Hepatocyte (in vitro differentiated cells): ENCODE measurements around the gene FAM3D. TPM values are rescaled to one million over a fixed set of nuclear protein-coding genes. Genes with fewer than 3 reads are reported as not detected.
A peak's percentile ranks its signal among the peaks of the same experiment; 100 is the strongest.
"Not testable (repeated sequence)": the region's sequence is repeated elsewhere in the genome, so short reads cannot be mapped to it uniquely, and the experiment has no call there.

Source experiments
- DNase-seq: peaks from one replicate; pipeline ENCODE4 v3.0.0-alpha.2; 2016; ENCODE audit warnings: low spot score
- H2AFZ ChIP-seq: fragments of 200-600 bp; sonication (generic); 2 replicates; pipeline ENCODE4 v1.6.0; 2016; ENCODE audit warnings: antibody characterized with exemption, mild to moderate bottlenecking
- H3K27ac ChIP-seq: fragments of 200-600 bp; sonication (generic); 2 replicates; pipeline ENCODE4 v1.5.1; 2016; ENCODE audit warnings: mild to moderate bottlenecking
- H3K27me3 ChIP-seq: fragments of 200-600 bp; sonication (generic); 2 replicates; pipeline ENCODE4 v1.6.1; 2016
- H3K36me3 ChIP-seq: fragments of 200-600 bp; sonication (generic); replicated peaks from 2 replicates; pipeline ENCODE4 v1.5.1; 2016; ENCODE audit warnings: low read depth; ENCODE audit not compliant: insufficient read depth
- H3K4me1 ChIP-seq: fragments of 200-600 bp; sonication (generic); 2 replicates; pipeline ENCODE4 v1.5.1; 2016; ENCODE audit warnings: mild to moderate bottlenecking, moderate library complexity; ENCODE audit not compliant: insufficient read depth
- H3K4me2 ChIP-seq: fragments of 200-600 bp; sonication (generic); 2 replicates; pipeline ENCODE4 v1.6.0; 2016
- H3K4me3 ChIP-seq: fragments of 200-600 bp; sonication (generic); 2 replicates; pipeline ENCODE4 v1.5.1; 2016; ENCODE audit warnings: mild to moderate bottlenecking
- H3K79me2 ChIP-seq: fragments of 200-600 bp; sonication (generic); 2 replicates; pipeline ENCODE4 v1.6.0; 2017; ENCODE audit warnings: mild to moderate bottlenecking
- H3K9me2 ChIP-seq: fragments of 200-600 bp; sonication (generic); replicated peaks from 2 replicates; pipeline ENCODE4 v1.6.0; 2017; ENCODE audit warnings: mild to moderate bottlenecking; ENCODE audit not compliant: insufficient read depth
- H3K9me3 ChIP-seq: fragments of 200-600 bp; sonication (generic); 2 replicates; pipeline ENCODE4 v1.5.1; 2016; ENCODE audit warnings: low read depth, mild to moderate bottlenecking
- H4K20me1 ChIP-seq: fragments of 200-600 bp; sonication (generic); 2 replicates; pipeline ENCODE4 v1.6.0; 2016; ENCODE audit warnings: mild to moderate bottlenecking; ENCODE audit not compliant: insufficient read depth, poor library complexity, severe bottlenecking
- EZH2 ChIP-seq: fragments of 200-600 bp; sonication (generic); IDR thresholded peaks from 2 replicates; pipeline ENCODE4 v1.6.1; 2016; ENCODE audit warnings: antibody characterized with exemption, mild to moderate bottlenecking, borderline replicate concordance
- EZH2phosphoT487 ChIP-seq: fragments of 200-600 bp; sonication (generic); IDR thresholded peaks from one replicate; pipeline ENCODE4 v1.6.1; 2018; ENCODE audit warnings: antibody characterized with exemption, mild to moderate bottlenecking, low read depth, moderate library complexity; ENCODE audit not compliant: unreplicated experiment, severe bottlenecking
- WGBS: methylation state at CpG from one replicate; pipeline ENCODE4 v1.1.6; 2016; ENCODE audit warnings: low lambda C conversion rate; ENCODE audit errors: missing lambda C conversion rate; 5-methylcytosine and 5-hydroxymethylcytosine counted together
- polyA plus RNA-seq: library from polyadenylated mRNA; unstranded; fragments of >200 nt; fragmentation: Nextera tagmentation; extraction: Ambion mirVana; gene quantifications from 2 replicates; pipeline ENCODE4 v1.2.1, GENCODE V29; 2016
- total RNA-seq: library from RNA; depleted of rRNA; stranded (reverse); fragments of >200 nt; gene quantifications from 2 replicates; pipeline ENCODE4 v1.2.3, GENCODE V29; 2014
- TF ChIP-seq, protein P1 (sequence below): fragments of 200-600 bp; sonication (generic); IDR thresholded peaks from 2 replicates; pipeline ENCODE4 v1.5.1; 2016; ENCODE audit warnings: antibody characterized with exemption, mild to moderate bottlenecking; ENCODE audit not compliant: poor library complexity

The FAM3D gene
- total and polyA plus RNA-seq, 2 experiments from 2014 or later: 4.3 to 4.5 TPM

DNA sequence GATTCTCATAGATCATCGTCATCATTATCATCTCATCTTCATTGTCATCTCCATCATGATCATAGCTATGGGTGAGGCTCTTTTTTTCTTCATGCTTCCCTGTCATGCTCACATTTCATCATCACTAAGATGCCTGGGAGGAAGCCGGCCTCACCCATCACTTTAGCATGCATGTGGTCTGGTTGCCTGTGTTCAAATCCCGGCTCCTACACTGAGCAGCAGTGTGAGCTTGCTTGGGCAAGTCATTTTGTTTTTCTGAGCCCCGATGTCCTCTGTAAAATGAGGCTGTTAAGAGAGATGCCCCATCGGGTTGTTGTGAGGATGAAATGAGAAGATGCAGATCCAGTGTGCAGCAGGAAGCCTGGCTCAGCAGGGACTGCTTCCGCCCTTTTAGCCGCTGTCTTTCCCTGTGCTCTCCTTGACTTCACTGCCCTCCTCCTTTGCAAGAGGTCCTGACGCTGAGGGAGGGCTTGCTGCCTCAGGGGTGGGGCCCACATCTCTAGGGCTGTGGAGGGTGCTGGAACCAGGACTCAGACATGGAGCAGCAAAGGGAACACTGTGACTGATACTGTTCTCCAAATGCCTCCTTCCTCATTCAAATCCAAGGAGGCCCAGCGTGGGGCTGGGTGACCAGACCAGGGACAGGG is 14.4 kb upstream of the FAM3D start:
- H3K4me2 ChIP-seq: no peak overlapping the region
- no peaks in the 10 kb centered on the region for H3K79me2 ChIP-seq
- H4K20me1 ChIP-seq: no peaks in the 10 kb centered on the region
- no peaks in the 10 kb centered on the region for H3K27me3 ChIP-seq
- no peak for DNase-seq
- H2AFZ ChIP-seq: no peak overlapping the region
- H3K4me1 ChIP-seq: peaks cover 10% of the 10 kb centered on the region
- WGBS: 93% methylated on average over 9 of the region's 9 CpGs
- no peaks in the 10 kb centered on the region for H3K9me3 ChIP-seq
- no peak for TF ChIP-seq EZH2
- TF ChIP-seq, protein P1, sequence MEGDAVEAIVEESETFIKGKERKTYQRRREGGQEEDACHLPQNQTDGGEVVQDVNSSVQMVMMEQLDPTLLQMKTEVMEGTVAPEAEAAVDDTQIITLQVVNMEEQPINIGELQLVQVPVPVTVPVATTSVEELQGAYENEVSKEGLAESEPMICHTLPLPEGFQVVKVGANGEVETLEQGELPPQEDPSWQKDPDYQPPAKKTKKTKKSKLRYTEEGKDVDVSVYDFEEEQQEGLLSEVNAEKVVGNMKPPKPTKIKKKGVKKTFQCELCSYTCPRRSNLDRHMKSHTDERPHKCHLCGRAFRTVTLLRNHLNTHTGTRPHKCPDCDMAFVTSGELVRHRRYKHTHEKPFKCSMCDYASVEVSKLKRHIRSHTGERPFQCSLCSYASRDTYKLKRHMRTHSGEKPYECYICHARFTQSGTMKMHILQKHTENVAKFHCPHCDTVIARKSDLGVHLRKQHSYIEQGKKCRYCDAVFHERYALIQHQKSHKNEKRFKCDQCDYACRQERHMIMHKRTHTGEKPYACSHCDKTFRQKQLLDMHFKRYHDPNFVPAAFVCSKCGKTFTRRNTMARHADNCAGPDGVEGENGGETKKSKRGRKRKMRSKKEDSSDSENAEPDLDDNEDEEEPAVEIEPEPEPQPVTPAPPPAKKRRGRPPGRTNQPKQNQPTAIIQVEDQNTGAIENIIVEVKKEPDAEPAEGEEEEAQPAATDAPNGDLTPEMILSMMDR: no peak
- TF ChIP-seq EZH2phosphoT487: no peak
- H3K9me2 ChIP-seq: no peaks in the 10 kb centered on the region
- H3K27ac ChIP-seq: peak overlapping the region; percentile 86
- H3K36me3 ChIP-seq: no peaks in the 10 kb centered on the region
- no peak overlapping the region for H3K4me3 ChIP-seq

DNA sequence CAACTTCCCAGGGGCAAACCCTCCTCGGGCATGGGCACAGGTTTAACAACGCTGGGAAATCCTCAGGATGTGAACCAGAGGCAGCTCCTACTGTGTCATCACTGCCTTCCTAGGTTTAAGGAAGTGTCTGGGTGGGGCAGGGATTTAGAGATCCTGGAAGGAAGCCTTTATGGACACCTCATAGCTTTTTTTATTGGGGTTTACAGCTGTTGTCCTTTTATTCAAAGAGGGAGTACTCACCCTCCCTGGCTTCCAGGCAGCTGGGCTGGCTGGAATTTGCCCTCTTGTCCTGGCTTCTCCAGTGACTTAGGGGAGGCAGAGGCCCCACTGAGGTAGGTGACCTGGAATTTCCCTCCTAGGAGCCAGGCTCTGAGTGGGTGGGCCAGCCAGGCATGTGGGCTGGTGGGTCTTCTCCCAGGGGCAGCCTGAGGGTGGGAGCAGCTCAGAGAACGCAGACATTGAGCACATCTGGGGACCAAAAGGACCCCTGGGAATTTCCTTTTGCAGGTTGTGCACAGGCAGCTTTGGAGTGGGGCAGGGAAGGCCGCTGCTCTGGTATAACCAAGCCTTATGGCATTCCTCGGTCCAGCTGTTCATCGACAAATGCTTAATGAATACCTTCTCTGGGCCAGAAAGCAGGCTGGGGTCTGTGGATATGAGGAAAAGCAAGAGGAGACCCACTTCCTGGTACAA is 13.5 kb upstream of the FAM3D start:
- Histone ChIP-seq H3K4me2 (peak overlapping the region; percentile 7), H2AFZ (no peak overlapping the region), H3K27ac (peak overlapping the region; percentile 86), H3K4me1 (peaks cover 10% of the 10 kb centered on the region), H3K27me3 (no peaks in the 10 kb centered on the region), H3K9me2 (no peaks in the 10 kb centered on the region), H3K4me3 (no peak overlapping the region), H3K79me2 (no peaks in the 10 kb centered on the region), H3K36me3 (no peaks in the 10 kb centered on the region), H4K20me1 (no peaks in the 10 kb centered on the region), H3K9me3 (no peaks in the 10 kb centered on the region)
- no peak for TF ChIP-seq EZH2
- TF ChIP-seq, protein P1: no peak
- TF ChIP-seq EZH2phosphoT487: no peak
- 84% methylated on average over 6 of the region's 6 CpGs for WGBS
- DNase-seq: peak; percentile 56

GRCh38 chr3:58679446-58679845 is 12.9 kb upstream of the FAM3D start:
- 63% methylated on average over 6 of the region's 6 CpGs for WGBS
- Histone ChIP-seq H2AFZ (no peak overlapping the region), H4K20me1 (no peaks in the 10 kb centered on the region), H3K9me2 (no peaks in the 10 kb centered on the region), H3K27ac (peak overlapping the region; percentile 86), H3K4me2 (peak overlapping the region; percentile 7), H3K4me3 (no peak overlapping the region), H3K79me2 (no peaks in the 10 kb centered on the region), H3K27me3 (no peaks in the 10 kb centered on the region), H3K9me3 (no peaks in the 10 kb centered on the region), H3K4me1 (peaks cover 10% of the 10 kb centered on the region), H3K36me3 (no peaks in the 10 kb centered on the region)
- peak; percentile 32 for DNase-seq
- TF ChIP-seq EZH2: no peak
- TF ChIP-seq, protein P1: no peak
- no peak for TF ChIP-seq EZH2phosphoT487

DNA sequence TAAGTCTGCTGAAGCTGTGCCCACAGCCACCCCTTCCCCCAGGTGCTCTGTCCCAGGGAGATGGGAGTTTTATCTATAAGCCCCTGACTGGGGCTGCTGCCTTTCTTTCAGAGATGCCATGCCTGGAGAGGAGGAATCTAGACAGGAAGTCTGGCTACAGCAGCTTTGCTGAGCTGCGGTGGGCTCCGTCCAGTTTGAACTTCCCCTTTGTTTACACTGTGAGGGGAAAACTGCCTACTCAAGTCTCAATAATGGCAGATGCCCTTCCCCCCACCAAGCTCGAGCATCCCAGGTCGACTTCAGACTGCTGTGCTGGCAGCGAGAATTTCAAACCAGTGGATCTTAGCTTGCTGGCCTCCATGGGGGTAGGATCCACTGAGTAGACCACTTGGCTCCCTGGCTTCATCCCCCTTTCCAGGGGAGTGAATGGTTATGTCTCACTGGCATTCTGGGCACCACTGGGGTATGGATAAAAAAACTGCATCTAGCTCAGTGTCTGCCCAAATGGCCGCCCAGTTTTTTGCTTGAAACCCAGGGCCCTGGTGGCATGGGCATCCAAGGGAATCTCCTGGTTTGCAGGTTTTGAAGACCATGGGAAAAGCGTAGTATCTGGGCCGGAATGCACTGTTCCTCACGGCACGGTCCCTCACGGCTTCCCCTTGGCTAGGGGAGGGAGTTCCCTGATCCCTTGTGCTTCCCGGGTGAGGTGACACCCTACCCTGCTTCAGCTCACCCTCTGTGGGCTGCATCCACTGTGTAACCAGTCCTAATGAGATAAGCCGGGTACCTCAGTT is 11.8 kb upstream of the FAM3D start:
- 85% methylated on average over 13 of the region's 13 CpGs for WGBS

More for the DNA sequence above, 11.8 kb upstream of the FAM3D start:
- H3K79me2 ChIP-seq, H3K4me2 ChIP-seq, H3K9me3 ChIP-seq, H3K4me3 ChIP-seq, H2AFZ ChIP-seq, H4K20me1 ChIP-seq, H3K9me2 ChIP-seq, DNase-seq, H3K27me3 ChIP-seq, H3K36me3 ChIP-seq: not testable (repeated sequence)
- Histone ChIP-seq H3K27ac (peak overlapping the region; percentile 33), H3K4me1 (peaks cover 10% of the 10 kb centered on the region)
